Measurements from ENCODE around the gene PHYHIPL.
"Not testable (repeated sequence)": the region's sequence is repeated elsewhere in the genome, so short reads cannot be mapped to it uniquely, and the experiment has no call there.

Gene PHYHIPL

DNA sequence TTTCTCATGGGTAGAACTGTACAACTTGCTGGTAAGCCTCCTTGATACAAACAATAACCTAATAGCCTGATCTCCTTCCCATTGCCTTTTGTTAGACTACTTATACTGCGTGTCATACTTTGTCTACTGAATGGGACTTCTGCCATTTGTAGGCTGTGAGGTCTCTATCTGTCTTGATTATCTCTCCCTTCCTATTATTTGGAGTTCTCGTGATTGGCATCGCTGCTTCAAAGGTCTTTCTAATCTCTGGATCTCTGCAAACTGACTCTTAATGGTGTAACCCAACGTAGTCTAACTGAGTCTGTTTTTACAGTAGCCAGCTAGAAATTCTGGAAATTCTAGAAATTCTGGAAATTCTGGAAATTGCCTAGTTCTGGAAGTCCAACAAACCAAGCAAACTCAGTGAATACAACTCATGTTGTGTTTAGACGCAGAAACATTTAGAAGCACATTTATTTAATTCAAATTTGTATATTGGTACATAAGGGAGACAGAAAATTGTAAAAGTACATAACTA, 29.8 kb downstream of the PHYHIPL start:
- no peak for DNase-seq (ENCODE audit: low read depth)

DNA sequence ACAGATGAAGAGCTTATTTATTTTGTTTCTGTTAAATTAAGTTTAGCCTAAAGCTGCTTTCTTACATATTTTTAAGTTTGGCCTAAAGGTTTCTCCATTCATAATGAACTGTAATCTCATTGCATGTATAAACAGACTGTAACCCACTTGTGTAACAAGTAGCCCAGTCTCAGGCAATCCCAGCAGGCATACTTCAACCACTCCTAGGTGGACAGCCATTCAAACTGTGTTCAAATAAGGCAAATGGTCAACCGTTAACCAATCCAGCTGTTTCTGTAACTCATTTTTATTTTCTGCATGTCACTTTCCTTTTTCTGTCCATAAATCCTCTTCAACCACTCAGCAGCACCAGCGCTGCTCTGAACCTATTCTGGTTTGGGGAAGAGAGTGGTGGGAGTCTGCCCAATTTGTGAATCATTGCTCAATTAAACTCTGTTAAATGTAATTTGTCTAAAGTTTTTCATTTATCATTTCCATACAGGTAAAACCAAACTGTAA, 35.9 kb downstream of the PHYHIPL start:
- no peak for DNase-seq (ENCODE audit: low read depth)

DNA sequence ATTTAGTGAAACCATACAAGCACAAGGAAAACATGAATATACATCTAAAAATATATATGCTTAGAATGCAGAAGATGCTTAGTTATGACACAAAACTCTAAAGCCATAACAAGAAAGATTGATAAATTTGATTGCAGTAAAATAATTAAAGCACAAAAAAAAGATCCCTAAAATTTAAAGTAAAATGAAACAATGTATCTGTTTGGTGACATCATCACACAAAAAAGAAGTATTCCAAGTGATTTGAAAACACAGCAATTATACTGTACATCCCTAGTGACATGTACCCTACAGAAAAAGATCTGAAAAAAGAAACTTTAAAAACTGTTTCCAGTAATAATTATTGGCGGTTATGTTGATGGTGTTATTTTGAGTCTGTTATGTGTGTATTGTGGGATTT, 37.7 kb downstream of the PHYHIPL start:
- DNase-seq (ENCODE audit: low read depth): no peak

DNA sequence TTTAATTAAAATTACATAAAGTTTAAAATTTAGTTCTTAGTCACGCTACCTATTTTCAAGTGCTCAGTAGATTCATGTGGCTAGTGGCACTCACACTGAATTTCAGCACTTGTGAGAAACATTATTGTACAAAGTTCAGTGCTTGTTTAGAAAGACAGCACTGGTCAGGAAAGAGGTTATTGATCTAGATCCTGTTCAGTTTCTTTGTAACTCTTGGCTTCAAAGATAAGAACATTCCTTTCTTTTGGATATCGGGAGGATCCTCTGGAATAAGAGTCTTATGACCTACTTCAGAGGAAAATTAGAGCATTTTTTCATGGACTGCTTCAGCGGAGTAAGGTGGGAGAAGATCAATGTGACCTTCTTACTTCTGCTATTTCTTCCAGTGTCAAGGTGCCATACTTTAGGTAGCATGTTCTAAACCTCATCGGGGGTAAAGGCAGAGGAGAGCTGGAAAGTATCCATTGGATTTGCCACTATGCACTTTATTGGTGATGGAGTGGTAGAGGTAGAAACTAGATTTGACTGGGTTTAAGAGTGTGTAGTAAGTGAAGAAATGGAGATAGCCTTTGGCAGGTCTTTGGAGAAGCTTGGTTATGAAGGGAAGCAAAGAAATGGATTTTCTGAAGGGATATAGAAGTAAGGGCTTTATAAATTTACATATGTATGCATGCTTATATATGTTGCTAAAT, 39.9 kb downstream of the PHYHIPL start:
- DNase-seq (ENCODE audit: low read depth): no peak

DNA sequence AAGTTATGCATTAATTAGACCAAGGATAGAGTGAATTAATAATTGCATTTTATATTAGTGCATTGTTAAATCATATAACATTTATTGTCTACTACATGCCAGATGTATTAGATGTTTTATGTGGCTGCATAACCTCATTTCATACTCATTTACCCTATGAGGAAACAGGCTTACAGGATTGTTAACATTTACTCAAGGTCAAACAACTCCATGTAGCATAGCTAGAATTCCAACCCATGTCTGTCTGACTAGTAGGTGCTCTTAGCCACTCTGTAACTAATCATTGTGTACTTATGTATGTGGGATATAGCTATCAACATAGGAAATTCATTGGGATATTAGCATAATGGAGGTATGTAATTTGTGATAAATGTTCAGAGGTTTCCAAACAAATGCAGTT, 46.3 kb downstream of the PHYHIPL start:
- DNase-seq (ENCODE audit: low read depth): no peak

DNA sequence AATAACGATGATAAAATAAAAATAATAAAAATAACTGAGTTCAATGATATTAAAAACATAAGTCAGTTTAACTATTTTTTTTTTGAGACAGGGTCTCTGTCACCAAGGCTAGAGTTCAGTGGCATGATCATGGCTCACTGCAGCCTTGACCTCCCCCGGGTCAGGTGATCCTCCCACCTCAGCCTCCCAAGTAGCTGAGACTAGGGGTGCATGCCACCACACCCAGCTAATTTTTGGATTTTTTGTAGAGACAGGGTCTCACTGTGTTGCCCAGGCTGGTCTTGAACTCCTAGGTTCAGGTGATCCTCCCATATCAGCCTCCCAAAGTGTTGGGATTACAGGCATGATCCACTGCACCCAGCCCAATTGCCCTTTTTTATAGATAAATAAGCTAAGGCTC, 47.2 kb downstream of the PHYHIPL start:
- DNase-seq (ENCODE audit: low read depth): not testable (repeated sequence)

DNA sequence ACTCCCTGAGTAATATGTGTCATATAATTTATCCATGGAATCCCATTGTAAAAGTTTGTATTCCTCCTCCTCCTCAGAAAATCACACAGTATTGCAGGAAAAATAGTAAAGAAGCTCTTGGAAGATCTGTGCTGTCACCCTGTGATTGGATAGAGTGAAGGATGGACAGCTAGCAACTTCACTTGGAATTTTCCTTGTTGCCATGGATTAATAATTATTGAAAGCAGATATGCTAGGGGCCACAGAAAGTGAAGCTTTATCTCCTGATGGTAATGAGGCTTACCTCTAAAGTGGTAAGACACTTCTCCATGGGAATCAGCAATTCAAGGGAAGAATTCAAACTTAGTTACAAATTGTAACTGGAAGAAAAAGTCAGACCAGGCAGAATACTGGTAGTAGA, 48.8 kb downstream of the PHYHIPL start:
- no peak for DNase-seq (ENCODE audit: low read depth)

DNA sequence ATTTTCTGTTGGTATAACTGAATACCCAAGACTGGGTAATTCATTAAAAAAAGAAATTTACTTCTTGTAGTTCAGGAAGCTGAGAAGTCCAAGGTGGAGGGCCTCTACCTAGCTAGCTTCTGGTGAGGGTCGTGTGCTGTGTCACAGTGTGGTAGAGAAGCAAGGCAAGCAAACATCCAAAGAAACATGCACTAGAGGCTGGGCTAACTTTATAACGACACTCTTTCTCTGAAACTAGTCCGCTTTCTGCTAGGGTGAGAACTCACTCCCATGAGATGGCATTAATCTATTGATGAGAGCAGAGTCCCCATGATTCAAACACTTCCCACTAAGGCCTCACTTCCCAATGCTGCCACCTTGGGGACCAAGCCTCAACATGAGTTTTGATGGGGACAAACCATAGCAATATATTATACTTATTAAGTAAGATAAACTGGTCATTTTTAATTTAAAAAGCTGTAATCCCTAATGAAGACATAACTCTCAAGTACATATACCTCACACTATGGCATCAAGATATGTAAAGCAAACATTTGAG, 50.8 kb downstream of the PHYHIPL start:
- no peak for DNase-seq (ENCODE audit: low read depth)

DNA sequence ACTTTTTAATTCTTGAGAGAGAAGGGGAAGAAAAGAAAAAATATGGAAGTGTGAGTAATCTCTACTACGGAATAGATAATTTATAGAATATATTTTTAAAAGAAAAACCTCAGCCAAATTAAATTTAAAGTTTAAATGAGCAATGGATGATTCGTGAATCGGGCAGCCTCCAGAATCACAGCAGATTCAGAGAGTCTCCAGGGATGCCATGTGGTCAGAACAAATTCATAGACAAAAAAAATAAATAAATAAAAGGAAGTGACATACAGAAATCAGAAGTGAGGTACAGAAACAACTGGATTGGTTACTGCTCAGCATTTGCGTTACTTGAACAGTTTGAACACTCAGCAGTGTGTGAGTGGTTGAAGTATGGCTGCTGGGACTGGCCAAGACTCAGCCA, 53.0 kb downstream of the PHYHIPL start:
- no peak for DNase-seq (ENCODE audit: low read depth)

DNA sequence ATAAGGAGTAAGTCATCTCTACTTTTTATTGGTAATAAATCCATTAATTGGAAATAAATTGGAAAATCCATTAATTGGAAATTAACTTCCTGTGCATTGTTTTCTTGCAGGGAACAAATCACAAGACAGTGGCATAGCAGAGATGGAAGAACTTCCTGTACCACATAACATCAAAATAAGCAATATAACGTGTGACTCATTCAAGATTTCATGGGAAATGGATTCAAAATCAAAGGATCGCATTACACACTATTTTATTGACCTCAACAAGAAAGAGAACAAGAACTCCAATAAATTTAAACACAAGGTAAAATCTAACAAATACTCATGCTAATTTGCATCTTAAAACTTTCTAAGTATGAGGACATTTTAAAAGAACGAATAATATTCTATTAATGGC, 57.8 kb downstream of the PHYHIPL start:
- no peak for DNase-seq (ENCODE audit: low read depth)

DNA sequence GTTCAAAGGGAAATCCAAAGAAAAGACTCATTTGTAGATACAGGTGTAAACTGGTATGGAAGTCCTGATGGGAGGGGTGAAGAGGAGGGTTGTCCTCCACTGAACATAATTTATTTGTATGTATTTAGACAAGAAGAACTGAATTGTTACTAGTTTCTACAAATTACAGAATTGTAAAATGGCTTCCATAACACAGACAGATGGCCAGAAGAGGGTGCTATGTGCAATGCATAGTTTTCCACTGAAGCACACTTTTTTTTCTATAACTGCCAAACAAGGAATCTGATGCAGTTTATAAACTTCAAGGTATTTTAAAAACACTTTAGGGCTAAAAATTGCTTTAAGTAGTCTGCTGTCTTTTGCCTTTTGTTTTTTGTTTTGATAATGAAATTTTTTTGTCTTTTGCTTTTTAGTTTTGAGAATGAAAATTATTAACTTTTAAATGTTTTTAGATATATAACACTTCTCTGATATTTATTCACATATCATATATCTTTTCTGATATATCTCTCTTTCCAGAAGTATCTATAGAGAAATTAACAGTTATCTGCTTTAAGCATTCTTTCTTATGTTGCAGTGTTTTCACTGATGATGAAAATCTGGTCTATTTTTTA, 58.5 kb downstream of the PHYHIPL start:
- no peak for DNase-seq (ENCODE audit: low read depth)

DNA sequence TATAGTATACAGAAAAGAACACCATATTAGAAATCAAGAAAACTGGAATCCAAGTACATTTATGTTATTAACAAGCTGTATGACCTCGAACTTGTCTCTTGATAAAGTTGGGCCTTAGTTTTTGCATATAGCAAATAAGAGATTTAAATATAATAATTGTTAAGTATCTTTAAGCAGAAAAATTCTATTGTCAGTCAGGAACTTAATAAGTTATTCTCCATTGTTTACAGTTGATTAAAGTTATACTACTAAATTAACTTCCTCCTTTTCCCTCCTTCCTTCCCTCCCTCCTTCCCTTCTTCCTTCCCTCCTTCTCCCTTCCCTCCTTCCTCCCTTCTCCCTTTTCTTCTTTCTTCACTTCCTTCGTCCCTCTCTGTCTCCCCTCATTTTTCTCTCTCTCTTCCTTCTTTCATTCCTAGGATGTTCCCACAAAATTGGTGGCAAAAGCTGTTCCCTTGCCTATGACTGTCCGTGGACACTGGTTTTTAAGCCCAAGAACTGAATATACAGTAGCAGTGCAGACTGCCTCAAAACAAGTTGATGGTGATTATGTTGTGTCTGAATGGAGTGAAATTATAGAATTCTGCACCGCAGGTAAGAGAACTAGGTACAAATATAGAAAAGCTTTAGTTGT, 59.7 kb downstream of the PHYHIPL start:
- no peak for DNase-seq (ENCODE audit: low read depth)

DNA sequence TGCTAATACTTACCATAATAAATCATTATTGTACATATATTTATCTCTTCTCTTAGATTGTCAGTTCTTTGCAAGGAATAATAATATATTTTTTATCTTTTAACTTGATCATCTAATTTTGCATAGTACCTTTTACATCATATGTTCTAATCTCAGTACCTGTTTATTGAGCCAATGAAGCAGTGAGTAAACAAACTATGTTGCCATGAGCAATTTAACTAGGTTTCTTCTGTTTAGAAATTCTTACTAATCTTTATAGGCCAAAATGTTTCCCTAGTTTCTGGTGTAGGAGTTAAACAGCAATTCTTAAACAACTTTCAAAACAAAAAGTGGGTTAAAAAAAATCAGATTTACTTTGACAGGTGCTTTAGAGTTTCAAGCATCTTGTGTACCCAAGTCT, 61.3 kb downstream of the PHYHIPL start:
- DNase-seq (ENCODE audit: low read depth): no peak

DNA sequence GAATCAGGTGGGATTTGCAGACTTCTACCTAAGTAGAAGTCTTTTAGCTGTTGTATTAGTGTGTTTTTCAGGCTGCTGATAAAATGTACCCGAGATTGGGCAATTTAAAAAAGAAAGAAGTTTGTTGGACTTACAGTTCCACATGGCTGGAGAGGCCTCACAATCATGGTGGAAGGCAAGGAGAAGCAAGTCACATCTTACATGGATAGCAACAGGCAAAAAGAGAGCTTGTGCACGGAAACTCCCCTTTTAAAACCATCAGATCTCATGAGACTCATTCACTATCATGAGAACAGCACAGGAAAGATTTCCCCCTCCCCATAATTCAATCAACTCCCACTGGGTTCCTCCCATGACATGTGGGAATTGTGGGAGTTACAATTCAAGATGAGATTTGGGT, 62.7 kb downstream of the PHYHIPL start:
- DNase-seq (ENCODE audit: low read depth): not testable (repeated sequence)

DNA sequence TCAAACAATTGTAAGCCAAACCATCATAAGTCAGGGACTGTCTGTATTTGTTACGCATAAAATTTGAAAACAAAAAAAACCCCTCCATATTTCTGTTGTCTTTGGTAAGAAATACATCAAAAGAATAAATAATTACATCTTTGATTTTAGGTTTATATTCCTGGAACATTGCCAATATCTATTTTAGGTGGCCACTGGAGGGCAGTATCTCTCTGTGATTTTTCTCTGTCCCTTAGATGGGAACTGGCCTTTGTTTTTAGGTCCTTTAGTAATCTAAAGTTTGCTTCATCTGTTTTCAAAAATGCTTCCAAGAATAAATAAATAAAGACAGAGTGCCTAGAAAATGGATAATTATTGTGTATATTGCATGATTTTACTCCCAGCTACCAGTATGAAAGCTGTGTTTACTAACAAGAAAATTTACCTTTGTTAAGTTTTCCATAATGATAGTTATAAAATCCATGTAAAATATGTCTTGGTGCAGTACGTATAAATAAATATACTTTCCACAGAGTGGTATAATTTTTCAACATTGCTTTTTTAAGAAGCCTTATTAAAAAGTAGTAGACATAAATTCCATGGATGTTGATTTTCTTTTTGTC, 64.2 kb downstream of the PHYHIPL start:
- no peak for DNase-seq (ENCODE audit: low read depth)

DNA sequence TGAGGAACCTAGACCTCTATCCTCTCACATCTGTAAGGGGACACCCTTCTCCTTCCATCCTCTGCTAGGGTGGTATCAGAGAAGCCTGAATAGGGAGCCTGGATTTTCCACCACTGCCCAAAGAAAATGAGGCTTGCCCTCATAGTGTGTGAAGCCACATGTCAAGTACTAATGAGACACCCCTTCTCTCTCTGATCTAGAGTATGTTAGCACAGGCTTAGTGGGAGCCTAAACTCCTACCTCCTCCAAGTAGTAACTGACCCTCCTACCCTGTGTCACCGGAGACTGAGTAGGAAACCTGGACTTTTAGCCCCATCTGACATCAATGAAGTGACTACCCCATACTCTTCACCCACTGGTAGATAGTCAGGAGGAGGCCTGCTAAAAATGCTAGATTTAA, 65.6 kb downstream of the PHYHIPL start:
- no peak for DNase-seq (ENCODE audit: low read depth)

DNA sequence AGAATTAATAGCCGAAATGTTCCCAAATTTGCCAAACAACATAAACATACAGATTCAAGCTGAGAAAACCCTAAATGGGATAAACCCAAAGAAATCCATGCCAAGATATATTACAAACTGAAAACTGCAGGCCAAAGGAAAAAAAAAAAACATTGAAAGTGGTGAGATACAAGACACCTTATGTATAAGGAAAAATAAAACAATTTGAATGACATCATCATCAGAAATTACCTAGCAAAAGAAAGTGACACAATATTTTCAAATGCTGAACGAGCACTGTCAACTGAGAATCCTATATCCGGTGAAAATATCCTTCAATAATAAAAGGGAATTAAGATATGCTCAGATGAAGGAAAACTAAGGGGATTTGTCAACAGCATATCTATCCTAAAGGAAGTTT, 66.5 kb downstream of the PHYHIPL start:
- no peak for DNase-seq (ENCODE audit: low read depth)

DNA sequence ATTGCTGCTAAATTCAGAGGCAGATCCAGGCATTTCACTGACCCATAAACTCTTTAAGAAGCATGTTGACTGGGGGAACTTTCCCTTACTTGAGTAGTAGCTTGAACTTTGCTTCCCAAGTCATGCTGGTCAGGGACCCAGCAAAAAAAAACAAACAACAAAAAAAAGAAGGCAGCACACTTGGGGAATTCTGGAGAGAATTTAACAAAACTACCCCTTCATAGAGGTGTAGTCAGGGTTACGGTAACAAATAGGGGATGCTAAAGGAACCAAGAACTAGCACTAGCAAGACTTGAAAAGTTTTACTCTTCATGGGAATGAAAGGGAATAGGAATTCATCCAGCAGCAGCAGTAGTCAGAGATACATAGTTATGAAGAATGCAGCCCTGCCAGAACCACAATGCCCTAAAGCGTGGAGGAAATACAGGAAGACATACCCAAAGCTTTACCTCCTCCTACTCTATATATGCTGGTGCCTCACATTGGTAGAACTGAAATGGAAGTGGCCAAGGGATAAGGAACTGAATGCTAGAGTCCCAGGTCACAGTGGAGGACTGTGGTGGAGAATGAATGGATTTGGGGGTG, 67.3 kb downstream of the PHYHIPL start:
- no peak for DNase-seq (ENCODE audit: low read depth)

DNA sequence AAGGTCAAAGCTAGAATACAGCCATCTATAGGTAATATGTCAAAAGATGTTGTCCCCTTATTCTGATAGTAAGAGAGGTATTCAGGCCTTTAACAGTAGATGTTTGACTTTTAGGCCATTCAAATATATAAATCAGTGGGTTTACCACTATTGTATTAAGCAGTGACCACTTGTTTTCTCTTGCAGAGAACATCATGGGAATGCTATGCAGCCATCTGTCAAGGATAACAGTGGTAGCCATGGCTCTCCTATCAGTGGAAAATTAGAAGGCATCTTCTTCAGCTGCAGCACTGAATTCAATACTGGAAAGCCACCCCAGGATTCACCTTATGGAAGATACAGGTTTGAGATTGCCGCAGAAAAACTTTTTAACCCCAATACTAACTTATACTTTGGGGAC, 68.4 kb downstream of the PHYHIPL start:
- no peak for DNase-seq (ENCODE audit: low read depth)

DNA sequence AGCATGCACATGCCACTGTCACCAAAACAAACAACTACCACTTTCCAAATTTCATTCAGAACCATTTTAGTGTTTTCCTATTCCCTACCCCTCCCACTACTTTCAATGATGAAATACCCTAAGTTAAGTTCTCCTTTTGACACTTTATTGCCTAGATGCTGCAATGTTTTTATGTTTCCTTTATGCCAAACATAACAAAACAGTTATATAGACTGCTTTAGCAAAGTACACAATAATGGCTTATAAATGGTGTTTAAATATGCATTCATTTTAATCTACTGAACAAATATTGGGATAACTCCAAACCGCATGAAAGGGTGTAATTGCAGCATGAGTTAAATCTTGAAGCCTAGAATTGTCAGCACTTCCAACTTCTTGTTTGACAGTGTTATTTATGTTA, 69.2 kb downstream of the PHYHIPL start:
- no peak for DNase-seq (ENCODE audit: low read depth)

DNA sequence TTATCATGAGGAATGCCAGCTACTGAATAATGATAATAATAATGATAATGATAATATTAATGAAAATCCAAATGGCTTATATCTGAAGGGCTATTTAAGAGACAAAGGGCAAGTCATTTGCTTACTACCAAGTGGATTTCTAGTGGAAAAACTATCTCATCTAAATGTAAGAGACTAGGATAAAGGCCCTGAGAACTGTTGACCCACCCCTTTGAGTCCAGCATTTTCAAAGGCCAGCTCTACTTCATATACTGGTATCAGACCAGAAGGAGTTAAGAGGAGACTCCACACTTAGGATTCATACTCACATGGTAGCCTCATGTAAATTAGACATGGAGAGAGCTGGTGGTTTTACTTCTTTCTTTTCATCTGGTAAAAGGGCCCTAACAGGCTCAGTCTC, 76.0 kb downstream of the PHYHIPL start:
- DNase-seq (ENCODE audit: low read depth): no peak

DNA sequence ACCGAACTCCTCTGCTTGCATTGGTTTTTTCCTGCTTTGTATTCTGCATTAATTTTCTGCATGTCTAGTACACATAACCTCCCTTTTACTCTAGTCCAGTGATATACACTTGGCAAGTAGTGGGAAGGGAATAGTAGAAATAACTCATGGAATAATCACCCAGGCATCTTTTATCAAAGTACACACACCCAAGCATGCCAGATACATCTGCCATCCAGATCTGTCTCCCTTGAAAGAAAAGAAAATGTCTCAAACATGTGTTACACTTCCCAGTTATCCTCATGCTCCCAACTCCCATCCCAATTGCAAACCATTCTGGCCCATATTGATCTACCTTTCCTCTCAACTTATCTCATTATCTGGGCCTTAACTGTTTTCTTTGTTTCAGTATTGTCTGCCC, 79.0 kb downstream of the PHYHIPL start:
- DNase-seq (ENCODE audit: low read depth): no peak

Data from T-helper 22 cell (primary cell).